Inflammatory macrophage (primary cell): ENCODE results near the gene CD72.
A peak's percentile ranks its signal among the peaks of the same experiment; 100 is the strongest.
"Not testable (repeated sequence)": the region's sequence is repeated elsewhere in the genome, so short reads cannot be mapped to it uniquely, and the experiment has no call there.

Experiments used
- DNase-seq, 2 donors: peaks; one replicate each; pipeline ENCODE4 v3.0.0-alpha.2; 2020 to 2022

CD72 gene

DNA sequence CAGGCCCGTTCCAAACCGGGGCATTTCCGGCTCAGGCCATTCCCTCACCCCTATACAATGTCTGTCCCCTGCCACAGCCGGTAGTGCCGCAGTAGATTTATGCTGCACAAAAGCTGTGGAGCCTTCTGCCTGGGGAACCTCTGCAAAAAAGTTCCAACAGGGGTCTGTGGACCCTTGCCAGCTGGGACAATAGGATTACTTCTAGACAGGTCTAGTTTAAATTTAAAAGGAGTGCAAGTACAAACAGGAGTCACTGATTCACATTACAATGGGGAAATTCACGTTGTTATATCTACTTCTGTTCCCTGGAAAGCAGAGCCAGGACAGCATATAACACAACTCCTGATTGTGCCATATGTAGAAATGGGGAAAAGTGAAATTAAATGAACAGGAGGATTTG, 34.7 kb downstream of the CD72 start:
- DNase-seq = not testable (repeated sequence)

- DNase-seq = not testable (repeated sequence)
These were observed 38.5 kb downstream of the CD72 start for GRCh38 chr9:35579659-35580227.

GRCh38 chr9:35579130-35579529, 39.1 kb downstream of the CD72 start:
- peak; percentile 60 to 67 for DNase-seq

GRCh38 chr9:35577486-35577885, 40.7 kb downstream of the CD72 start:
- no peak for DNase-seq

DNA sequence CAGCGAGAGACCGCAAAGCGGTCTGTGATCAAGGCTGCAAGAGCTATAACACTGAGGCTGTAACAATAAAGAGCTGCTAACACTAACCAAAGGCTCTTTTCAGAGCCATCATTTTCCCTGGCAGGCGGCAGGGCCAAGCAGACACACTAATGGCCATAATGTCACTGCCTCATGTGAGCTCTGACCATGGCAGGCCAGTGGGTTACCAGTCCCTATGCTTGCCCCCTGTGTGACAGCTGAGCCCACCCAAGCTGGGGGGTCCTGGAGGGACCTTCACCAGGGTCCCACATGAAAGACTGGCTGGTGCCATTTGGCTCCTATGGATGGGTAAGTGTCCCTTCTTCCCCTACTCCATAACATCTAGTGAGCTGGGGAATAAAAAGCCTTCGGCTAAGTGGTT, 42.7 kb downstream of the CD72 start:
- no peak for DNase-seq

GRCh38 chr9:35574578-35575122, 43.6 kb downstream of the CD72 start:
- DNase-seq = no peak

- no peak for DNase-seq
These were observed 47.3 kb downstream of the CD72 start for GRCh38 chr9:35570709-35571504.

GRCh38 chr9:35569206-35569605, 49.0 kb downstream of the CD72 start:
- no peak for DNase-seq

GRCh38 chr9:35568196-35568595, 50.0 kb downstream of the CD72 start:
- DNase-seq = no peak

DNA sequence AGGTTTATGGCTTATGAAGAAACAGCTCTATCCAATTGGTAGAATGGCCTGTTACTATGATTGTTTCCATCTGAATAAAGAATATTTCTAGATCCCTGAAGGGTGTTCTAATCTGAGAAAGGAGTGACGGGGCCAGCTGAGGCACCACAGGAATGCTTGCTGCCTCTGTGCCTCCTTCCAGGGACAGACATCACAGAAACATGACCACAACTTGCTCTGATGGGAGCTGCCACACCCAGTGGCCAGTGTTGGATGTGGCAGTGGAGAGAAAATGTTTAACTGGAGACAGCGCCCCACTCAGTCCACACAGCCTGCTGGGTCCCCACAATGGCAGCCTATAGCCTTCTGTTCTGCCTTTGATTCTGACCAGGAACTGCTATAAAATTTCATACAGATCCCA, 51.8 kb downstream of the CD72 start:
- DNase-seq = no peak

GRCh38 chr9:35564658-35565061, 53.6 kb downstream of the CD72 start:
- no peak for DNase-seq

DNA sequence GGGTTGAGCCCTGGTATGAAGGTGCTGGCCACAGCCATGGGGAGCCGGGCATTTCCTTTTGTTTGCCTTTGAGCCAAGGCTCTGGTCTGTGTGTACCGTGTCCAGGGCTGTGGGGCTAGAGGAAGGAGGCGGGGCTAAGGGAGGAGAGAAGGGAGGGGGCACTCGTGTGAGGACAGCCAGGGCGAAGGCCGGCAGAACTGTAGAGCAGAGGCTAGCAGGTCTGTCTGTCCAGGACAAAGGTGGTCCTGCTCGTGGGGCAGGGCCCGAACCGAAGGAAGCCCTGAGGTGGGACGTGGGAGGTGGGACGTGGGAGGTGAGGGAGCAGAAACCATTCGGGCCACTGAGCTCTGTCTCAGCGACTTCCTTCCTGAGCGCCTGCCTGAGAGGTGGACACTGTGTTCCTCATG, 54.4 kb downstream of the CD72 start:
- DNase-seq = no peak

GRCh38 chr9:35562895-35563780, 55.1 kb downstream of the CD72 start:
- no peak for DNase-seq

GRCh38 chr9:35561468-35562261, 56.5 kb downstream of the CD72 start:
- DNase-seq = no peak

GRCh38 chr9:35560625-35561337, 57.4 kb downstream of the CD72 start:
- no peak for DNase-seq
